Measurements from ENCODE around the gene CD209. TPM values are rescaled to one million over a fixed set of nuclear protein-coding genes. Genes with fewer than 3 reads are reported as not detected.

Gene CD209
- total RNA-seq, 4 donors from 2014 or later: 4.0 to 13.1 (median 8.4) TPM

DNA sequence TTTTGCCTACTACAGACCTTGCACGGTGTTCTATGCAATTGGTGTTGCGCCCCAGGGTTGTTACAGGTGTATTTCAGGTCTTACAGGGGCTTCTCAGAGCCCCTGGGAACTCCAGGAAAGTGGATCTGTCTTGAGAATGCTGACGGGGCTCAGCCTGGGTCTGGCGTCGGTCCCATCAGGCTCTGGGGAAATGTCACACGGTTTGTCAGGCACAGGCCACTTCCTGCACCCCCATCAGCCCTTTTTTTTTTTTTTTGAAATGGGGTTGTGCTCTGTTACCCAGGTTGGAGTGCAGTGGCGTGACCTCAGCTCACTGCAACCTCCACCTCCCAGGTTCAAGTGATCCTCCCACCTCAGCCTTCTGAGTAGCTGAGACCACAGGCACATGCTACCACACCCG is 28.7 kb downstream of the CD209 start:
- intact Hi-C loops (cut with DNase I): no loop called here
- Histone ChIP-seq H3K4me3 (no peak overlapping the region), H3K27me3 (peaks cover 0 to 28% (median 0%) of the 10 kb centered on the region in 4 donors), H3K9me3 (peaks cover 0 to 12% (median 8%) of the 10 kb centered on the region in 4 donors), H3K4me1 (no peaks in the 10 kb centered on the region), H3K36me3 (no peaks in the 10 kb centered on the region), H3K27ac (replicated peaks in 1 of 4) (no peak overlapping the region)
- TF ChIP-seq POLR2A (IDR thresholded peaks at IDR 0.05; ENCODE audit: low read depth) (no peak), POLR2AphosphoS5 (IDR thresholded peaks at IDR 0.05) (no peak), EP300 (IDR thresholded peaks at IDR 0.05) (no peak)
- TF ChIP-seq, protein P1, sequence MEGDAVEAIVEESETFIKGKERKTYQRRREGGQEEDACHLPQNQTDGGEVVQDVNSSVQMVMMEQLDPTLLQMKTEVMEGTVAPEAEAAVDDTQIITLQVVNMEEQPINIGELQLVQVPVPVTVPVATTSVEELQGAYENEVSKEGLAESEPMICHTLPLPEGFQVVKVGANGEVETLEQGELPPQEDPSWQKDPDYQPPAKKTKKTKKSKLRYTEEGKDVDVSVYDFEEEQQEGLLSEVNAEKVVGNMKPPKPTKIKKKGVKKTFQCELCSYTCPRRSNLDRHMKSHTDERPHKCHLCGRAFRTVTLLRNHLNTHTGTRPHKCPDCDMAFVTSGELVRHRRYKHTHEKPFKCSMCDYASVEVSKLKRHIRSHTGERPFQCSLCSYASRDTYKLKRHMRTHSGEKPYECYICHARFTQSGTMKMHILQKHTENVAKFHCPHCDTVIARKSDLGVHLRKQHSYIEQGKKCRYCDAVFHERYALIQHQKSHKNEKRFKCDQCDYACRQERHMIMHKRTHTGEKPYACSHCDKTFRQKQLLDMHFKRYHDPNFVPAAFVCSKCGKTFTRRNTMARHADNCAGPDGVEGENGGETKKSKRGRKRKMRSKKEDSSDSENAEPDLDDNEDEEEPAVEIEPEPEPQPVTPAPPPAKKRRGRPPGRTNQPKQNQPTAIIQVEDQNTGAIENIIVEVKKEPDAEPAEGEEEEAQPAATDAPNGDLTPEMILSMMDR (IDR thresholded peaks at IDR 0.05): no peak
- no peak for DNase-seq (ENCODE audit: extremely low spot score)
- 52% methylated on average over 8 of the region's 8 CpGs for WGBS

DNA sequence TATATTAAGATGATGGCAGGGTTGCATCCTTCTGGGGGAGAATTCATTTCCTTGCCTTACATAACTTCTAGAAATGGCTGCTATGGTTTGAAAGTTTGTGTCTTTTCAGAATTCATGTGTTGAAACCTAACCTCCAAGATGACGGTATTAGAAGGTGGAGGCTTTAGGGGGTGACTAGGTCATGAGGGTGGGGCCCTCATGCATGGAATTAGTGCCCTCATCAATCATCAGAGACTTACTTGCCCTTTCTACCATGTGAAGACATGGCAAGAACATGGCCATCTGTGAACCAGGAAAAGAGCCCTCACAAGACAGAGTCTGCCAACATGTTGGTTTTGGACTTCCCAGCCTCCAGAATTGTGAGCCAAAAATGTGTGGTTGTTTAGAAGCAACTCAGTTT is 30.6 kb downstream of the CD209 start:
- no peak overlapping the region for H3K27ac ChIP-seq (replicated peaks in 1 of 4)
- no peak for TF ChIP-seq EP300 (IDR thresholded peaks at IDR 0.05)
- TF ChIP-seq POLR2AphosphoS5 (IDR thresholded peaks at IDR 0.05): no peak
- TF ChIP-seq, protein P1 (IDR thresholded peaks at IDR 0.05): no peak
- no peak for TF ChIP-seq POLR2A (IDR thresholded peaks at IDR 0.05; ENCODE audit: low read depth)
- no peaks in the 10 kb centered on the region for H3K36me3 ChIP-seq
- peaks cover 0 to 15% (median 0%) of the 10 kb centered on the region in 4 donors for H3K27me3 ChIP-seq
- intact Hi-C loops (cut with DNase I): no loop called here
- WGBS: 100% methylated on average over 1 of the region's 1 CpG
- H3K9me3 ChIP-seq: peaks cover 0 to 12% (median 8%) of the 10 kb centered on the region in 4 donors
- no peaks in the 10 kb centered on the region for H3K4me1 ChIP-seq
- no peak for DNase-seq (ENCODE audit: extremely low spot score)
- H3K4me3 ChIP-seq: no peak overlapping the region

DNA sequence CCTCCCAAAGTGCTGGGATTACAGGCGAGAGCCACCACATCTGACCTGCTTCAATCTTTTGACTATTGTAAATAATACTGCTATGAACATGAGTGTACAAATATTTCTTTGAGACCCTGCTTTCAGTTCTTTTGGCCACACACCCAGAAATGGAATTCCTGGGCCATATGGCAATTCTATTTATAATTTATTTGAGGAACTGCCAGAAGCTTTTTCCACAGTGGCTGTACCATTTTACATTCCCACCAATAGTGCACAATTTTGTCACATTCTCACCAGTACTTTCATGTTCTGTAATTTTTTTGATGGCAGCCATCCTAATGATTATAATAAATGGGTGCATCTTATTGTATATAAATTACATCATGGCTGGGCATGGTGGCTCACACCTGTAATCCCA is 31.7 kb downstream of the CD209 start:
- Histone ChIP-seq H3K9me3 (peaks cover 0 to 12% (median 8%) of the 10 kb centered on the region in 4 donors), H3K4me1 (no peaks in the 10 kb centered on the region), H3K27me3 (peaks cover 0 to 18% (median 0%) of the 10 kb centered on the region in 4 donors), H3K36me3 (no peaks in the 10 kb centered on the region), H3K4me3 (no peak overlapping the region), H3K27ac (replicated peaks in 1 of 4) (no peak overlapping the region)
- no peak for DNase-seq (ENCODE audit: extremely low spot score)
- no peak for TF ChIP-seq EP300 (IDR thresholded peaks at IDR 0.05)
- WGBS: 65% methylated on average over 1 of the region's 1 CpG
- intact Hi-C loops (cut with DNase I): no loop called here

DNA sequence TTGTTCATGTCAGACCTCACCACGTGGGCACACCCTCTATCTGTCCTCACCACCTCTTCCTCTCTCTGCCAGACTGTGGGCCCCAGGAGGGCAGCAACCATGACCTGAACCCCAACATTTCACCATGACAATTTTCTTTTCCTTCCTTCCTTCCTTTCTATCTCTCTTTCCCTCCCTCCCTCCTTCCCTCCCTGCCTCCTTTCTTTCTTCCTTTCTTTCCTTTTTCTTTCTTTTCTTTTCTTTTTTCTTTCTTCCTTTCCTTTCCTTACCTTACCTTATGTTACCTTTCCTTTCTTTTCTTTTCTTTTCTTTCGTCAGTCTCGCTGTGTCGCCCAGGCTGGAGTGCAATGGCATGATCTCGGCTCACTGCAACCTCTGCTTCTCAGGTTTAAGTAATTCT is 36.7 kb downstream of the CD209 start:
- Histone ChIP-seq H3K36me3 (no peaks in the 10 kb centered on the region), H3K27me3 (peaks cover 0 to 24% (median 0%) of the 10 kb centered on the region in 4 donors), H3K4me1 (no peaks in the 10 kb centered on the region), H3K27ac (replicated peaks in 1 of 4) (no peak overlapping the region), H3K9me3 (no peaks in the 10 kb centered on the region), H3K4me3 (no peak overlapping the region)
- intact Hi-C loops (cut with DNase I): no loop called here
- DNase-seq (ENCODE audit: extremely low spot score): no peak
- TF ChIP-seq POLR2A (IDR thresholded peaks at IDR 0.05; ENCODE audit: low read depth) (no peak), POLR2AphosphoS5 (IDR thresholded peaks at IDR 0.05) (no peak), EP300 (IDR thresholded peaks at IDR 0.05) (no peak)
- TF ChIP-seq, protein P1 (IDR thresholded peaks at IDR 0.05): no peak
- WGBS: 78% methylated on average over 5 of the region's 5 CpGs

DNA sequence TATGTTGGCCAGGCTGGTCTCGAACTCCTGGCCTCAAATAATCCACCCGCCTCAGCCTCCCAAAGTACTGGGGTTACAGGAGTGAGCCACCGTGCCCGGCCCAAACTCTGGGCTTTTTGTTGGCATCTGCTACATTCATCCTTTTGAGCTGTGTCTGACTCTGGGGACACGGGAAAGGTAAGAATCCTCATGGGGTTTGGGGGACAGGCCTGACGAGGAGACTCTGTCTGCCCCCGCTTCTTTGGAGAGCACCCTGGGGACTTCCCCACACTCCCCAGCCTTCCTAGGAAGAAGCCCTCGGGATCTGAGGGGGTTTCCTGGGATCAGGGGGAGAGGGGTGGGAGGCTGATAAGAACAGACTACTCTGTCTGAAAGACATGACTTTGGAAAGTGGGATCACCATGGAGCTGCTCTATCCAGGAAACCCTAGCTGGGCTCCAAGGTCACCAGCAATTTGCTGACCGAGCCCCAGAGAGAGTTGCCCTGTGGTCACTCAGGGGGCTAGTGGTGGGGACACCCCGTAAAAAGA is 37.3 kb downstream of the CD209 start:
- intact Hi-C loops (cut with DNase I): no loop called here
- no peak overlapping the region for H3K4me3 ChIP-seq
- 76% methylated on average over 10 of the region's 10 CpGs for WGBS
- no peaks in the 10 kb centered on the region for H3K36me3 ChIP-seq
- TF ChIP-seq EP300 (IDR thresholded peaks at IDR 0.05): no peak
- TF ChIP-seq, protein P1 (IDR thresholded peaks at IDR 0.05): no peak
- no peak for TF ChIP-seq POLR2AphosphoS5 (IDR thresholded peaks at IDR 0.05)
- no peak for TF ChIP-seq POLR2A (IDR thresholded peaks at IDR 0.05; ENCODE audit: low read depth)
- H3K4me1 ChIP-seq: no peaks in the 10 kb centered on the region
- H3K27ac ChIP-seq (replicated peaks in 1 of 4): no peak overlapping the region
- no peaks in the 10 kb centered on the region for H3K9me3 ChIP-seq
- H3K27me3 ChIP-seq: peaks cover 0 to 25% (median 0%) of the 10 kb centered on the region in 4 donors
- no peak for DNase-seq (ENCODE audit: extremely low spot score)
